Activated CD4-positive, alpha-beta T cell treated with anti-CD3 and anti-CD28 coated beads for 1 hour (primary cell): ENCODE data around the gene GZF1.

Experiments
- DNase-seq: peaks from one replicate; pipeline ENCODE4 v3.0.0-alpha.2; 2020

GZF1 gene

DNA sequence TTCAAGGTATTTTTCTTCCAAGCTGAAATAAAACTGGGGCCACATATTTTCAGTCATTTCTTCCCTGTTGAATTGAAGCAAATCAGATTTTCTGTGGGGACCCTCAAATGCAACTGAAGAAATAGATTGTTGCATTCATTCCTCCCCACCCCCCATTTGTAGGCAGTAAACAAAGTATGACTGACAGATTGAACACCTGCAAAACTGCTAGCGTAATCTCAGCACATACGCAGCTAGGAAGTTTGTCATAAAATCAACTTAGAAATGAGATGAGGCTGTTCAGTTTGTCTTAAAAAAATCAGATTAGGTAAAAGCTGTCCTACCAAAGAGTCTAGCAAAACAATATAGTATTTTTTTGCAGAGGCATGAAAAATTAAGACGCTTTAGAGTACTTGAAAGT, 8.9 kb downstream of the GZF1 start:
- no peak for DNase-seq

DNA sequence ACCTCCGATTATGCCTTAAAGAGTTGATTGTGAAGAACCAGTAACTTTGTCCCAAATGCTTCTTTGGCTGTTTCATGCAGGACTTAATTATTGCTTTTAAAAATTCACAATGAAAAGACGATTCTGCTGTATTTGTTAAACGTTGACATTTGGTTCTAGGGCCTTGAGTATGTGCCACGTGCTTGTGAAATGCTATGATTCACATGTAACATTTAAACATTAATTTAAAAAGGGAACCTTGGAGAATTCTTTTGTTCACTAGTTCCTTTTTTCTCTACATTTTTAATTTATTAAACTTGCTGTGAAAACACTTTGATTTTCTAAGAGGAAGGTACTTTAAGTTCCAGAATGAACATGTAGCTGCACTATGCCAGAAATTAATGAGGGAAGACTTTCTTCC, 9.5 kb downstream of the GZF1 start:
- no peak for DNase-seq

DNA sequence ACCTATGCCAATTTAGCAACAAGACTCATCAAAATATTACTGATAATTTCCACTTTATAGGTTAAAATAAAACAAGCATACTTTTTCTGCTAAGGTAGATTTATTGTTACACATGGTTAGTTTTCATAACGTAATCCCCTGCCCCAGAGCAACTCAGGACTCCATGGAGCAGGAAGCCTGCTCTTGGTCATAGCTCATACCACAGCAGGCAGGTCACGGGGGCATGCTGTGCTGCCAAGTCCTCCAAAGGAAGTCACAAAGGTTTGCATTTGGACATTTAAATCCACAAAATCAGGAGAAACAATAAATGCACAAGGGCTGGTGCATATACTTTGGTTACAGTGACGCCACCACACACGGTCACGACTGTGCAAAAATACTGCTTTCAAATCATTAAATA, 12.5 kb downstream of the GZF1 start:
- no peak for DNase-seq

DNA sequence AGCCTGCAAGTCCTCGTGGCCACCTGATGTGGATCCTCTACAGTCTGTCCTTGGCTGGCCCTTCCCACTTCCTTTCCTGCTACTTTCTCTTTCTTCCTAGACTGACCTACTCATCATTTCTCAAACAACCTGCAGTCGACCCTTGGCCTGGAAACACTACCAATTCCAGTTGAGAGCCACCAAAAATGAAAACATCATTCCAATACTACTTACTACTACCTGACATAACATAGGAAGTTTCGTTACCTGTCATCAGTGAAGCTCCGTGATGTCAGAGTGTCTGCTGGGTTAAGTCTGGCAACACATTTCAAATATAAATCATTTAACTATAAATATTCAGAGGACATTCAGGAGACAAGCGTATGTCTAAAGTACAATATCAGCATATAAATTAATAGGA, 13.8 kb downstream of the GZF1 start:
- DNase-seq = no peak

DNA sequence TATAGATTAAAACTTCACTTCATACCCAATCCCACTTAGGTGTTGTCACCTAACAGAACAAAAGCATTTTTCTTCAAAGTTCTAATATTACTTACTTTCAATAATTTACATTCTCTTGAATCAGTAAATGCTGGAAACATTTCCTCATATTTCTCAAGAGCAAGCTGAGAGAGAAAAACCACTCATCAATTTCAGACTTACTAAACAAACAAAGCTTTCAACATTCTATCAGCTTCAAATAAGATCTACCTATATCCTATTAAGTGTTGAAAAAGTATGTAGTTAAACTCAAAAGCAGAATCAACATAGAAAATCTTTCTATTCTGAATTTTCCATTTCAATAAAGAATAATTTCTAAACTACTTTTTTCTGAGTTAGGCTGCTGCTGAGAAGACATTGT, 17.8 kb downstream of the GZF1 start:
- no peak for DNase-seq

DNA sequence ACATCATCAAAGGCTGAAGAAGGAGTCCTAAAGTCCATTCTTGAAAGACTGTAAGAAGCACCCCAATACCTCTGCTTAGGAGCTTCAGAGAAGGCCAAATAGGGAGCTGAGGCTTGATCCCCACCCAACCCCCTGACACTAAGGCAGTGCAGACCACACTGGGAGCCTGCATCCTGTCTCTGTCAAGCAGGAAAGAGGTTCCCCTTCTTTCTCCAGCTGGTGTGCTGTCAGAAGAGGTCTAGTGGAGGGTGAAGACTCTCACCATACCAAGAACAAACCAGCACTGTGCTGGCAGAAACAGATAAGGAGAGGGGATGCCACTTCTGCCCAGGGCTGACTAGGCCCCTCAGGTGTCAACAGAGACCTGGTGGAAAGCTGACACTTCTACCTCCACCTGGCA, 19.9 kb downstream of the GZF1 start:
- no peak for DNase-seq

DNA sequence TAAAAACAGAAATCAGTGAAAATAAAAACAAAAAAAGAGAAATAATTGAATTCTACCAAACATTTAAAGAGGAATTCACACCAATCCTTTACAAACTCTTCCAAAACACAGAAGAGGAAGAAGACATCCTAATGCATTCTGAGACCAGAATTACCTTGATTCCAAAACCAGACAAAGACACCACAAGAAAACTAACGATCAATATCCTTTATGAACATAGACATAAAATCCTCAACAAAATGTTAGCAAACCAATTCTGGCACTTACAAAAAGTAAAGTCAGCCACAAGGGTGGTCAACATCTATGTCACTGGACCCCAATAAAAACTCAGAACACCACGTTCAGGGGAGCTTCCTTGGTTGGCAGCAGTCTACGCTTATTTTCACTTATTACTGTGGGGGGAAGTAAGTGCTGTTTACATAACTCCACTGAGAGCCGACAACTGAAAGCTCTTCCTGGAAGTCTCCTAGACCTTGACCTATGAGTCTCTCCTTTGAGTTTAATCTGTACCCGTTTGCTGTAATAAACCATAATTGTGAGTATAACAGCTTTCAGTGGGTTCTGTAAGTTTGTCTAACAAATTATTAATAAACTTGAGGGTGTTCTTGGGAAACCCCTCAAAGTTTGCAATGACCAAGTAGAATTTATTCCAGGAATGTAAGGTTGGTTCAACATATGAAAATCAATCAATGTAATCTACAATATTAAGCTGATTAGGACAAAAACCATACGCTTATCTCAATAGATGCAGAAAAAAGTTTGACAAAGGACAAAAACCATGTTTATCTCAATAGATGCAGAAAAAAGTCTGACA, 24.5 kb downstream of the GZF1 start:
- DNase-seq = no peak

DNA sequence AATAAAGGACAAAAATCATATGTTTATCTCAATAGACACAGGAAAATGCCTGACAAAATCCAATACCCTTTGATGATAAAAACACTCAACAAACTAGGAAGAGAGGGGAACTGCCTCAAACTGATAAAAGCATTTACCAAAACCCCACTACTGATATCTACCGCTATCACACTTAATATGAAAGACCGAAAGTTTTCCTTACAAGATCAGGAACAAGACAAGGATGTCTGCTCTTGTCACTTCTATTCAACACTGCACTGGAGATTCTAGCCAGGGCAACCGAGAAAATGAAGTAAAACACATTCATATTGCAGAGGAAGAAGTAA, 25.1 kb downstream of the GZF1 start:
- no peak for DNase-seq

DNA sequence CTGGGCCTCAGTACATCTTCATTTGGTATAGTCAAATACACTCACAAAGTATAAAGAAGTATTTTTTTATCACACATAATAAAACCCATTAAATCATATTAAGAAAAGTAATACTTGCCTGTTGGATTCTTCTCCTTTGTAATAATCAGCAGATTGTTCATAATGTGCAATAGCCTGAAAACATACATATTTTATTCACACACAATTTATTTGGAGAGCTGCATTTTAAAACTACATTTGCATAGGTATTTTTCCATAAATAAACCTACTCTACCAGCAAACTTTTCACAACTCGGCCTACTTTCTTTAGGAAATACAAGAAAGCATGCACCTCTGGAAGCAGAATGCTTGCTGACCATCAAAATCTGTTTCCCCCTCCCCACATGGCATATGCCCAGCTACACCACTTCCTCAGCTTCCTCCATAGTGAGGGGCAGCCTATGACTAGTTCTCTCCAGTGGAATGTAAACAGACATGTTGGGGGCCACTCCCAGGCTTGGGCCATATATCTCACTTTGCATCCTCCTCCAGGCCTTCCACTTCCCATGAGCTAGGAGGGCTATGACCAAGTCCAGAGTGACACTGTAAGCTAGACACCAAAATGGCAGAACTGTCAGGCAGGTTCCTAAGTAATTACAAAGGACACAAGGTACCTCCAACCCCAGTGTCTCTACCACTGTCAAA, 28.3 kb downstream of the GZF1 start:
- no peak for DNase-seq

DNA sequence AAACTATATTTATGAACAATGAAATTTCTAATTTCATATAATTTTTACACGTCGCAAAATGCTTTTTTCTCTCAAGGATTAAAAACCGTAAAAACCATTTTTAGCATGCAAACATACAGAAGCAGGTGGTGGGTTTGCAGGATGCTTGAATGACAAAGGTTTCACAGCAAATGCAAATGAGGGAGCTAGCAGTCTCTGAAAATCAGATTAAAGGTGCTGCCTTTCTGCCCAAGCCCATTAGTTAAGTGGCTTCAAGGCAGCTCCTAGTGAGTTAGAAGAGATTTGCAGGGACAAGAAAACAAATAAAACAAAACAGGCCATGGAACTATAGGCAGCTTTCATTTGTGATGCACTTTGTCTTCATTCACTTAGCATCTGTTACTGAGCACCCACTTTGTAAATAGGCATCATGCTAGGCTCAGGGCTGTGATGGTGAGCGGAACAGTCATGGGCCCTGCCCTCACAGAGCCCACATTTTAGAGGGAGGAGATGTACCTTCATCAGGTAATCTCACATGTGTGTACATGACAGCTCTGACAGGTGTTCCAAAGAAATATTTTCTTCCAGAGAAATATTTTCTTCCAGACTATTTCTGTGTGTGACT, 29.8 kb downstream of the GZF1 start:
- no peak for DNase-seq

DNA sequence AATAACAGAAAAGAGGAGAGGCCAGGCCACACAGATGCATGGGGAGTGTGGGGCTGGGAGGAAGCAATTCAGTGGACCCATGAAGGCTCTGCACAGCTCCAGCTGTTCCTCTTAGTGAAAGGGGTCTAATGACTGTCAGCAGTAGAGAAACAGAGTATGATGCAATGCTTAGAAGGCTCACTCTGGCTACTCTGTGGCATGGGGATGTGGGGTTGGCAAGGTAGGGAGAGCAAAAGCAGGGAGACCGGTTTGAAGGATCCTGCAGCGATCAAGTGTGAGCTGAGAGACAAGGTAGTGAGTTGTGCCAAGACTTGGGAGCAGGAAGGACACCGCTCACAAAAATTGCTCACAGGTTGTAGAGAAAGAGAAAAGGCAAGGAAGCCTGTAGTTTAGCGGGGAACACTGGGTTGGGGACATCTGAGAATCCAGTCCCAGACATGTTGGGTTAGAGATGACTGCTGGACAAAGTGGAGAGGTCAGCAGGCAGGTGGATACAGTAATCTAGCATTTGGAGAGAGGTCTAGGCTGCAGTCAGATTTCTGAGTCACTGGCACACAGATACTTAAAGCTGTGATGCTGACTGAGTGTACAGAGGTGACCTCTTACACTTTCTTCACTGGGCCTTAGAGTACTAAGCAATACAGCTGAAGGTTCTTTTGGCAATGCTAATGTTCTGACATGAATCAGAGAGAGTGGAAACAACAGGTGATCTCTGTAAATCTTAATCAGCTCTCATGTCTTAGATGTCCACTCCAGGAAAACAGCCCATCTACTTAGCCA, 32.2 kb downstream of the GZF1 start:
- DNase-seq = no peak

DNA sequence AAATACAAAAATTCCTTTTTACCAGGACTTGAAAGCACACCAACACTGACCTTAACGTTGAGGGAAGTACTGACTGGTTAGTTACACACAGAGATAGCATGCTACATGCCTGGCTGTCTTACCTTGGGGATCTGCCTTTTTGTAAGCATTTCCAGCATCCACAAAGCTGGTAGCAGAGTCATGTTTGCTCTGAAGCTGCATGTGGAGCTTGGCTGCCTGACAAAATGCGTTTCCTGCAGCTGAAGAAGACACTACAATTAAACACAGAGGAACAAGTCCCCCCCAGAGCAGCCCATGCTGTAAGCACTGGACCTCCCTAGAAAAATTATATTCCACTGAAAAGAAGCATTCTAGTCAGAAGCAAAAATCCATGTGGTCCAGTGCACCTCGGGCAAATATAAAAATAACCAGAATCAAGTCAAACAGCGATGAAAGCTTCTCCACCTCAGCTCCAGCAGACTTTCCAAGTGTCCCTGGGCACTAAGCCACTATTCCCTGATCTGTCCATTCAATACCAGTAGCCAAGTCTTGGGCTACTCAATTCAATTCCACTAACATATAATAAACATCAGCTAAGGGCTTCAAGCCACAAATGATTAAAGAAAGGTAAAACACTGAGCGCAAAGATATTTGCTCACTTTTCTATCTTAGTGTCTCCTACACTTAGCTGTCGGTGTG, 35.1 kb downstream of the GZF1 start:
- DNase-seq = no peak

DNA sequence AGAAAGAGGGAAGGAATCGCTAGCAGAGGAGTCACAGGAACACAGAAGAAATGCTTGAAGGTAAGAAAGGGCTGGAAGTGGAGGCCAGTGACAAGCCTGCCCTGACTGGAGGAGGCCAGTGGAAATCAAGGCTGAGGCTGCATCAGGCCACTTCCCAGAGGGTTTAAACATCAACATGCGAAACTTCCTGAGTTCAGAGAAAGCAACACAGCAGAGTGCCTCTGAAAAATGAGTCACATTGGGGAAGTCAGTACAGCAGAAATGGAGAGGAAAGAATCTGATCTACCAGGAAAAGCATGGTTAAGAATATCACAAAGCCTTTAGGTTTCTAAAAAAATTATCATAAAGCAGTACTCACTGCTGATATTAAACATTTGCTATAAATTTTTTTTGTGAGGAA, 36.0 kb downstream of the GZF1 start:
- no peak for DNase-seq

DNA sequence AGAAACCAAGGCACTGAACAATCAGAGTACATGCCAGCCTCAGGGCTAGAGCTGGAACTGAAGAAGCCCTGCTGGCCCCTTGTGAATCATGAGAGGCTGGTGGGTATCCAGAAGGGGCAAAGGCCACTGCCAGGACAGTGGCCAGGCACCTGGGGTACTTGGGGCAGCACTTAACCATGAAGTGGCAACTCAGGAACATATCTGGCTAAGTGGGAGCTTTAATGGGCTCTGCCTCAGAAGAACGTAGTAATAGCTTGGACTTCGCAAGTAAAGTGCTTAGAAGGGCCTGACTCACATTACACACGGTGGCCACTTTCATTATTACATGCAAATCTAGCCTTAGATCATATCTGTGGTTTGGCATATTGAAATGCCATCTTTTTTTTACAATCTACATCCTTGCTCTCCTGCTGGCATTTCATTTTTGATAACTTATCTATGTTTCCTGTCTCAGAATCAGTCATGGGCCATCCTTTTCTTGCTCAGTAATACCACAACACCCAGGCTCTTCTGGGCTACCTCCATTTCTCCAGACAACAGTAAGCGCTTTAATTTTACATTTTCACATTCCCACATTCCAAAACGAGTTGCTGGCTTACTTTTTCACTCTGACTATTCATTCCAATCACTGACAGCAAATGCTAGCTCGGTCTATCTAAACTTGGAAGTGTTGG, 37.7 kb downstream of the GZF1 start:
- no peak for DNase-seq

DNA sequence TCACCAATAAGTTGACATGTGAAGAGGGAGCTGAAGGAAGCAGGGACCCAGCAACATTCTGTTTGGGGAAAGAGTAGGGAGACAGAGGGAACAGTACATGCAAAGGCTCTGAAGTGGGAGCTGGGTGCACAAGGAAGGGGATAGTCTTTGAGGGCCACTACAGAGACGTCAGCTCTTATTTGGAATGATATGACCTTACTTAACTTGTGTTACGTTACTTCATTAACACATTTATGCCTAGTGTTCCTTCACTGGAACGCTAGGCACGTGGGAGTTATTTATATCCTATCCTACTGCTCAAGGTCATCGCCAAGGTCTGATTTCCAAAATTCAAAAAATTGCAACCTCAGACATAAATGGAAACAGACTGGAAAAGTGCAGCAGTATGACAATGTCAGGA, 39.1 kb downstream of the GZF1 start:
- DNase-seq = no peak

DNA sequence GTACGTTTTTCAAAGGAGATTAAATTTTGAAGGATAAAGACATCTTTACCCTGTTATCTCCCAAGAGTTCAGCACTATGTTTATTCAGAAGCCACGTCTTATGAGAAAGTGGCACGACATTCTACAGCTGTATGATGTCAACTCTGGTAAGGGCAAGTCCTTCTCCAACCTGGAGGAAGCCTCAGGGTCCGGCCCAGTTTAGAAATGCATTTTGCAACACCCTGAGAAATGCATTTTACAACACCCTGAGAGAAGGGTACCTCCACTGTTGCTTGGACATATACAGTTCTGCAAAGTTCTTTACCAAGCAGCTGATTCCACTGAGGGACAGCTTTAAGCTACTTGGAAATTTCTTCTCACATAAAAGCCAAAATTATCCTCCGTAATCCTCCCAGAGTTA, 41.8 kb downstream of the GZF1 start:
- DNase-seq = no peak

DNA sequence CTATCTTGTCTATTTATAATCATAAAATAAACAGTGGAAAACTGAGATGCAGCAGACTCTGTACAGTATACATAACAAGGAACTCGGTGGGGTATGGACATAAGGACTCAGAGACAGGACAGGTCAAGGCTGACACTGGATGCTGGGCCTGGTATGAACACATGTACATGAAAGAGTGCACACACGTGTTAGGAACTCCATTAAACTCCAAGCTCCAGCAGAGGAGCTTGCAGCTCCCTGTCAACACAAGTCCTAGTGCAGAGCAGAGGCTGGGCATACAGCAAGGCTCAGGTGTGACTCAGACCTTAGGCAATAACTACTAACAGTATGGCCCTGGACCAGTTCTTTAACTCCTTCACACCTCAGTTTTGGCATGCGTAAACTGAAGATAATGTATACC, 42.2 kb downstream of the GZF1 start:
- DNase-seq = no peak

DNA sequence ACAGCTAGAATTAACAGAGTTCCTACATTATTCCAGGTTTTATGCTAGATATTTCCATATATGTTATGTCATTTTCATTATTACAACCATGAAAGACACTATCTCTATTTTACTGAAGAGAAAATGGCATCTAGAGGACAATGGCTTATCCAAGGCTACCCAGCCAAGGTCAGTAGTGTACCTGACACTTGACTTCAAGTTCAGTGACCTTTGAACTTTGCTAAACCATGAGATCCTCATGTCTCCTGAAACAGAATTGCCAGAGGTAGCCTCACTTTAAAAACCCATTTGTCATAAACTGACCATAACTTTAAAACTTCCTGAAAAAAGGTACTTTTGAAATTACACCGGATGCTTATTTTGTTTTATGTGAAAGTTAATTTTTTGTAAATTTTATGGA, 44.9 kb downstream of the GZF1 start:
- DNase-seq = no peak

DNA sequence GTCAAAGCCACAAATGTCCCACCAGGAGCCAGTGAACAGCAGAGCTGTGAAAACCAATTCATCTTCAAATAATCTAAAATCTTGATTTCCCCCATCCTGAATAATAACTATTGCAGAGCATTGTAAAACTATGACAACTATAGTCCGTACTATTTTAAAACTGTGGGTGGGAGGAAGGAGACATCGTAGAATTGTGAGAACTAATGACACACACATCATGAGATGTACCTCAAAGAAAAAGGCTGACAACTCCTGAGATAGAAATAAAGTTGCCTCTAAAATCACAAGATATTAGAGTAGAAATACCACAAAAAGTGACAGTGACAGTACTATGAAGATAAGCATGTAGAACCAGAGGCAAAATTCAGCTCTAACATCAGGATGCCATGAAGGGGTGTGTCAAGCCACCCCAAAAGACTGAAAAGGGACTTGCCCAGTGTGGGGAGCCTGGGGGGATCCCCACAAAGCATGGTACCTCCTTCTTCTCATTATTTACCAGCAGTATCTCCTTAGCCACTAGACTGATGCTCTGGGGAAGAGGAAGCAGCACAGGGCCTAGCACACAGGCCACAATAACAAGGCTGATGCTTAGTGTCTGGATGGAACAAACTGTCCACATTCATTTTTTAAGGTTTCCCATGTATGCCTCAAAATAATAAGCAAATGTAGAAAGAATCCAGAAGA, 45.9 kb downstream of the GZF1 start:
- DNase-seq = no peak

DNA sequence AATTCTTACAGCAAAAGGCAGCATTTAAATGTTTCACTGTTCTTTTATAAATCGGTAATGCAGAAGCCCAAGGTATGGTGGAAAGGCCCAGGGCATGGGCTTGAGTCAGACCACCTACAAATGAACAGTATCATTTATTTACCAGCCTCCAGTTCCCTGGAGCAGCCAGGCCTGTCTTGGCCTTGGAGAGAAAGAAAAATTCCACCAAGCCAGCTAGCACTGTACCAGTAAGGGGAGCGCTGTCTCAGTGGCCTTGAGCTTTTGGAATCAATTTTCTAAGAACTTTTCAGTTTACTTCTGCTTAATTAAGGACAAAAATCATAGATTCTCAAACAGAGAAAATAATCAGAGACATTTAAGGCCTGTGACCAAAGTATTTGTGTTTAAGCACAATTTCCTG, 47.0 kb downstream of the GZF1 start:
- no peak for DNase-seq

DNA sequence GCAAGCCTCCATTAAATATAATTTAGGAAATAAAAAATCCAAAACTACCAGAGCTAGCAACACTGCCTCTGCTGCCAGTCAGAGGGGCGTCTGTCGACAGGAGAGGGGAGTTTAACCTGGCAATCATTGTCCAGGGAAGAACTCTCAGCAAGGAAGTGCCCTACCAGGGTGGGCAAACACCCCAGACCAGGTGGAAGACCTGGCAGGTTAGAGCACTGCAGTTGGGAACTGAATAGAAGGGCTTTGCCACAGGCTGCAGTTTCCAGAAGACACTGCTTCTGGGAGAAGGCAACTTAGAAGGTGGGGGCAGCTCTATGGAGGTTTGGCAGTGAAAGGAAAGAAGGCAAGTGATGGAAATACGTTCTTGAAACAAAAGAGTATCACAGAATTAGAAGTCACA, 47.8 kb downstream of the GZF1 start:
- DNase-seq = no peak
